HG03280 (cell line): ENCODE measurements around the gene TRIP6.

Experiments used
- ATAC-seq: cut with Tn5 transposase; IDR thresholded peaks from one replicate; pipeline ENCODE4 v1.9.1; 2021; ENCODE audit warnings: mild to moderate bottlenecking, moderate library complexity; ENCODE audit not compliant: unreplicated experiment

Gene TRIP6

DNA sequence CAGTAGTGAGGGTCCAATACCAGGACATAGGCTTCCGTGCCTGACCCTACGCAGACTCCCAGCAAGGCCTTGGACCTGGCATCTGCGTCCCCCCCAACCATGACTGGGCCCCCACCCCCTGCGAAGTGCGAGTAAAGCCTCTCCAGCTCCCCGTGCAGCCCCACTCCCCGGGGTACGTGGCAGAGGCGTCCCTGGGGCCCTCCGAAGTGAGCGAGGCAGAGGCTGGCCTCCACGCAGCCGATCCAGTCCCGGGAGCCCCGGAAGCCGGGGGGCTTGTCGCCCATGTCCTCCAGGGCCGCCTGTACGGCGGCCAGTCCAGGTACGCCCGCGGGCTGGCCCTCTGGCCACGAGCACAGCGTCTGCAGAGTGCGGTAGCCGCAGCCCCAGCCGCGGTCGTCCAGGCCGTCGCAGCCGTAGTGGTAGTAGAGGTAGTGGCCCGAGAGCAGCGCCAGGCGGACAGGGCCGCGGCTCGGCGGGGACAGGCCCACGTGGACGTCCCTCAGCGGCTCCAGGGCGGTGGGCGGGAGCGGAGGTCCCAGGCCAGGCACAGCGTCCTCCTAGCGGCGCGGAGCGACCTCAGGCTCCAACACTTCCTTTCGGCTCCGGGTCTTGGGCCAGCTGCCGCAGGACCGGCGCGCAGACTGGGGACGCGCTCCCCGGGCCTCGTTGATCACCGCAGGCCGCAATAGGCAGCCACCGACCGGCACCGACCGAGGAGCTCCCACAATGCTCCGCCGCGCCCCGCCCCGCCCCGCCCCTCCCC, 22.0 kb downstream of the TRIP6 start, which contains the start of gene UFSP1:
UFSP1 (minus strand) TSS at position 728 of the 763 bp plus-strand sequence; CDS start at position 284, 444 bp downstream.
- ATAC-seq, result peak; percentile 22

DNA sequence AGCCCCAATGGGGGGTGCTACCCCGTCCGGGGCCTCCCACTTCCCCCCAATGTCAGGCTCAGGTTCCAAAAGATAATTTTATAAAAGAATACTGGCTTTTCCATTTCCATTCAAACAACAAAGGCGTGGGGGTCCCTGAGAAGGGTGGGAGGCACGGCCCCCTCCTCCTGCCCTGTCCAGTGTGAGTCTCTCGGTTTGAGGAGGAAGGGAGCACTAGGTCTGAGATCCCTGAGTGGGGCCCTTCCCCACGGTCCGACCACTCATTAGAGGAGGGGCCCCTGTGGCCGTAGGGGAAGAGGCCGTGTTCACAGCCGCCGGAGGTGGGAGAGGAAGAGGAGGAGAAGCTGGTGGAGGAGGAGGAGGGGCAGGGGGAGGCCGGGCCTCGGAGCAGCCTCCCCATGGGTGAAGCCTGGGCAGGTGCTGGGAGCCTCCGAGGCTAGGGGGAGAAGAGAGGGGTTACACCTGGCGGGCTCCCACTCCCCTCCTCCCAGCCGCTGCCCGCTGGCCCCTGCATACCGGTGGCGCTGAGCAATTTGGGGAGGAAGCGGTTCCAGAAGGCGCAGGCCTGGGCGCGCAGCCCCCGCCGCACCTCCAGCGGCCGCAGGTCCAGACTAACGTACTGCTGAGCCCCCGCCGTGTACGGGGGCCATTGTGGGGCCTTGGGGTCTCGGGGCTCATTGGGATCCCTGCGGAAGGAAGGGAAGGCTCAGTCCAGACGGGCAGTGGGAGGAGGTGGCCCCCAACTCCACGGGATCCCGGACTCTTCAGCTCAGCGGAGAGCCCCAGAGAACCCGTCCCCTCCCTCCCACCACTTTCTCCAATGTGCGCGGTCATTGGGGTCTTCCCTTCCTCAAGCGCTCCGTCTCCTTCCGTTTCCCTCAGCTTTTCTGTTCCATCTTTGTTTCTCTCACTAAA, 23.7 kb downstream of the TRIP6 start:
- no peak for ATAC-seq

DNA sequence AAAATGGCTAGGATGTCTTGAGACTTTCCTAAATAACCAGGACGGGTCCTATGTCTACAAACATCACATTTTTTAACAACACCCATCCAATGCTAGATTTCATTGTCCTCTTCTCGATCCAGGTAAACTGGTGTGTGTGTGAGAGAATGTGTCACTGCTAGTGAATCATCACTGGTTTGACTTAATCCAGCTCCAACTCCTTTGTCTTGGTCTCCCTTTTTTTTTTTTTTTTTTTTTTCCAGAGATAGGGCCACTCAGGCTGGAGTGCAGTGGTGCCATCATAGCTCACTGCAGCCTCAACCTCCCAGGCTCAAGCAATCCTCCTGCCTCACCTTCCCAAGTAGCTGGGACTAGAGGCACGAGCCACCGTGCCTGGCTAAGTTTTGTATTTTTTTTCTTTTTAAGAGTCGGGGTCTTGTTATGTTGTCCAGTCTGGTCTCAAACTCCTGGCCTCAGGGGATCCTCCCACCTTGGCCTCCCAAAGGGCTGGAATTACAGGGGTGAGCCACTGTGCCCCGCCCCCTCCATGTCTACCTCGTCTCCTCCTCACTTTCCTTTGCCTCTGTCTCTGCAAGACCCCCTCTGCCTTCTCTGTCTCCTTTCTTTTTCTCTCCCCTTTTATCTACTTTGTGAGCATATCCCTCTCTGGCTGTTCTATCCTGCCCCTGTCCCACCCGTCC, 24.5 kb downstream of the TRIP6 start:
- ATAC-seq, result no peak

DNA sequence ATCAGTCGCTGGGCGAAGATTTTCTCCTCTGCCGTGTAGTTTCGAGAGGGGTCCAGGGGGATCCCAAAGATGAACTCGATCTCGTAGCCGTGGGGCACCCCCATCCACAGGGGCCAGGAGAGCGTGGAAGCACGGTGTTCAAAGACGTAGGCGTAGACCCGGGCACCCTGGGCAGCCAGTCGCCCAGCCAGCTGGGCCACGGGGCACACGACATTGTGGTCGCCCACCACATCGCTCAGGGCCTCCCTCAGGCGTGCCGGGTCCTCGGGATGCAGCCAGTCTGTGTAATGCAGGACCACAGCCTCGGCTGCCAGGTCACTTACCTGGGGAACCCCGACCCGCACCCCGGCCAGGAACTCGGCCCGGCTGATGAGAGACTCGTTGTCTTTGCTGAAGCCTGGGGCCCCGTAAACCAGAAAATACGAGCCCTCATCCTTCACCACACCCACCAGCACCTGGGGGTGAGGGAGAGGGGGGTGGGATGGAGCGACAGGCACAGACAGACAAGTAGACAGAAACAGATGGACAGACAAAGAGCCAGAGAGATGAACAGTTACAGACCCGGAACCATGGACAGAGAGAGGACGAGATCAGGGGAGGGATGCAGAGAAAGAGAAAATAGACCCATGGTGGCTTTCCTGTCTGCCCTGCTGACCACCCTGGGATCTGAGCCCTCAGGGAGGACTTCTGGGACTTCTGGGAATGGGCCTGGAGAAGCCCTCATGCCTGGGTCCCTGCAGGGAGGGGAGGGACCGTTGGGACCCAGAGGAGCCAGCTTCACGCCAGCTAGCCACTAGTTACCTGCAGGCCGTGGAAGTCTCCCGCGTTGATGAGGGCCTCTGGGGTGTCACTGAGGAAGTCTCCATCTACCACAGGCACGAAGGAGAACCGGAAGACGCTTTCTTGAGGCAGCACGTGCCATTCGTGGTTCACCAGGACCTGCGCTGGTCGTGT, 25.5 kb downstream of the TRIP6 start:
- no peak for ATAC-seq

DNA sequence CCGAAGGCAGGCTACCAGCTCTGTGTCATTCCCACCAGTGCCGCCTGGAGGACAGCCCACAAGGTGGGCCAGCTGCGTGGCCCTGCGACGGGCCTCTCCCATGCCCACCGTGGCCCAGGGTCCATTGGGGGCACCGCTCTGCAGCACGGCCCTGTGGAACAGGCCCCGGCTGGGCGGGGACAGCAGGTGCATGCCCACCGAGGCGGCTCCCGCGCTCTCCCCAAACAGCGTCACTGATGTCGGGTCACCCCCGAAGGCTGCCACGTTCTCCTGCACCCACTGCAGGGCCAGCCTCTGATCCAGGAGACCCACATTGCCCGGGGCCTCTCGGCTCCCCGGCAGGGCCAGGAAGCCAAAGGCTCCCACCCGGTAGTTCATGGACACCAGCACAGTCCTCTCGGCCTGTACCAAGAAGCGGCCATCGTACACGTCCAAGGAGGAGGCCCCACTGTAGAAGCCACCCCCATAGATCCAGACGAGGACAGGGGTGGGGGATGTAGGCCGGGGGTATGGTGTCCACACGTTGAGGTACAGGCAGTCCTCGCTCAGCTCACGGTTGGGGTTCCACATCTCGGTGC, 26.2 kb downstream of the TRIP6 start:
- ATAC-seq, result no peak

DNA sequence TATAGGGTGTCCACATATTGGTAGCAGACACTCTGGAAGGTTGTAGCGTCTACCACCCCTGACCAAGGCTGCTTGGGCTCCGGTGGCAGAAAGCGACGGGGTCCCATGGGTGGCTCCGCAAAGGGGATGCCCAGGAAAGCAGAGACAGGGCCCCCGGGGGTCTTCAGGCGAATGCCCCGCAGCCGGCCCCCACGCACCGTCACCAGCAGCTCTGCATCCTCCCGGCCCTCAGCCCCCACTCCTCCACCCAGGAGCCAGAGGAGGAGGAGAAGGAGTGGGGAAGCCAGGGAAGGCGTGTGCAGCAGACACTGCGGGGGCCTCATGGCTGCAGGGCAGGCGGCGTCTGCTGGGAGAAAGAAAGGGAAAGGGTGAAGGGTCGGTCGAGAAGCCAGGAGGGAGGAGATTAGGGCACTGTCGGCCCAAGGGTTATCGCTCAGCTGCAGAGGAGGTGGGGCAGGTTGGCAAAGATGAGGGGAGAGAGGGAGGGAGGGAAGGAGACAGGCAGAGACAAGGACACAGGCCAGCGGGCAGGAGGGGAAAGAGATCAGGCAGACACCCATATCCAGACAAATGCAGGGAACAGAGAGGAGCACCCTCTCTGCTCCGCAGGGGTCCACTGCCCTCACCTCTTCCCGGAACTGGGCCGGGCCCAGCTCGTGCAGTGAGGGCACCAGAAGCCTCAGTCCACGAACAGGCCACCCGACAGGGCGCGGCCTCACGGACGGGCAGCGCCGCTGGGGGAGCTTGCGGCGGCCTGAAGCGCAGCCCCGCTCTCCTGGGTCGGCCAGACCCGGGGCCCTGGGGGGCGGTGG, 26.9 kb downstream of the TRIP6 start:
- ATAC-seq, result no peak

DNA sequence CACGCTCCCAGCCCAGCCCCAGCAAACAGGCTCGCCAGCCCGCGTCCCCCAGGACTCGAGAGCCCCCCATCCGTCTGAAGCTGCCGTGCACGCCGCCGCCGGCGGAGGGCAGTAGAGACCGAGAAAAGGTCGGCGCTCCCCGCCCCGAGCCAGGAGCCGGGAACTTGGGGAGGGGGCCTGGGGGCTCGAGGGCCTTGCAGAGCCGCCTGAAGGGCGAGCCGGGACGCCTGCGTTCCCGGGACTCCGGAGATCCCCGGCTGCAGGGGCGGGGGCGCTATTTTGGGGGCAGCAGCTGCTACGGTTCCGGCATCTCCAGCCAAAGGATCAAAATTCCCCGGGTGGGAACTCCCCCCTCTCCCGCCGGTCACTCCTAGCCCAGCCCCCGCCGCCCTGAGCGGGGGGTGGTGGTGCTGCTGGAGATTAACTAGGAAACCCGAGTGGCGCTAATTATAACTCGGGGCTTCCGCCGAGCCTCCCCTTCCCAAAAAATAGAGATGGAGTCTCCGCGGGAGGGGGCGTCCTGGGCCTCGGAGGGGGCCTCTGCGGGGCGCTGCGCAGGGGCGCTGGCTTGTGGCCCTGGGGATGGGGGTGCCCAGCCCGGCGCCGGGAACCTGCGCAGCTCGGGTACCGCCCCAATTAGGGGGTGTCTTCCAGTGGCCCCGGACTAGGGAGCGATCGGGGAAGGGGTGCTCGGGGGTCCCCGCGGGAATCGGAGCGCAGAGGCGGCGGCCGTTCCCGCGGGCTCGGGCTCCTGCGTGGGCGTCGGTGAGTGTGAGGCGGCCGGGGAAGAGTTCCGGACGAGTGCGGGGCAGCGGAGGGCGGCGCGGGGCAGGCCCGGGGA, 27.9 kb downstream of the TRIP6 start:
- no peak for ATAC-seq

DNA sequence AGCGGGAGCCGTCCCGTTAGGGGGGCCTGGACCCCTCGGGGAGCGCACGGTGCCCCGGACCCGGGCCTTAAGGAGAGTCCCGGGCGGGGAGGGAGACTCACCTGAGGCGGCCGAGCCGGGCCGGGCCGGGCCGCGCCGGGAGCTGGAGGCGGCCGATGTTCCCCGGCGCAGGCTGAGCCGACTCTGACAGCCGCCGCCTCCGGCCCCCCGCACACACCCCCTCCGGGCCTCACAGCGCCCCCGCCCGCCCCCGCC, 28.4 kb downstream of the TRIP6 start, which contains the start of gene ACHE:
ACHE (minus strand) TSS at position 188 of the 255 bp plus-strand sequence. CDS start 1,656 bp downstream, outside the sequence.
- no peak for ATAC-seq

DNA sequence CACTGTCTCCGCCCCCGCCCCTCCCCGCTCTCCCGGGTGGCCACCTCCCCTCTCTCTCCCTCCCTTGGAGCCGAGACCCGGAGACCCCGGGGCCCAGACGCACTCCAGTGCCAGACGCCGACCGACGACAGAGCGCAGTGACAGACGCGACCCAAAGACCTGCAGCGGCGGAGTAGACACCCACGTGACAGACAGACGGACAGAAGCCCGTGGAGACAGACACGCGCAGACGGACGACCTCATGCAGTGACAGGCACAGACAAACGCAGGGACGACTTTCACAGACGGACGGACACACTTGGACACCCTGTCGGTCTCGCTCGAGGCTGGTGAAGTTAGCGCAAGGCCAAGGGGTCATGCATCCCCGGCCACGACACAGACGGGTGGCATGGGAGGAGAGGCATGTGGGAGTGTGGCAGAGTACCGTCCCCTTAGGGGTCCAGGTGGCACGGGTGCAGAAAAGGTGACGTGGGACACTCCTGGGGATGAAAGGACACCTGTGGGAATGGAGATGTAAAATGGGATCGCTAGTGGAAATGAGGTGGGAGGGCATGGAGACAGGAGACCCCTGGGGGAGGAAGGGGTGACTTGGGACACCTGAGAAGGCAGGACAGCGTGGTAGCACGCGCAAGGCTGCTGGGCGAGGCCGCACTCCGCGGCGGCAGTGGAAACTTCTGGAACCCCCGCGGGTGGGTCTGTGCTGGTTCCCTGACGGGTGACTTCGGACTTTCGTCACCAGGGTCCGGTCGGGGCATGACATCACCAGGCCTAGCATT, 29.0 kb downstream of the TRIP6 start:
- no peak for ATAC-seq

DNA sequence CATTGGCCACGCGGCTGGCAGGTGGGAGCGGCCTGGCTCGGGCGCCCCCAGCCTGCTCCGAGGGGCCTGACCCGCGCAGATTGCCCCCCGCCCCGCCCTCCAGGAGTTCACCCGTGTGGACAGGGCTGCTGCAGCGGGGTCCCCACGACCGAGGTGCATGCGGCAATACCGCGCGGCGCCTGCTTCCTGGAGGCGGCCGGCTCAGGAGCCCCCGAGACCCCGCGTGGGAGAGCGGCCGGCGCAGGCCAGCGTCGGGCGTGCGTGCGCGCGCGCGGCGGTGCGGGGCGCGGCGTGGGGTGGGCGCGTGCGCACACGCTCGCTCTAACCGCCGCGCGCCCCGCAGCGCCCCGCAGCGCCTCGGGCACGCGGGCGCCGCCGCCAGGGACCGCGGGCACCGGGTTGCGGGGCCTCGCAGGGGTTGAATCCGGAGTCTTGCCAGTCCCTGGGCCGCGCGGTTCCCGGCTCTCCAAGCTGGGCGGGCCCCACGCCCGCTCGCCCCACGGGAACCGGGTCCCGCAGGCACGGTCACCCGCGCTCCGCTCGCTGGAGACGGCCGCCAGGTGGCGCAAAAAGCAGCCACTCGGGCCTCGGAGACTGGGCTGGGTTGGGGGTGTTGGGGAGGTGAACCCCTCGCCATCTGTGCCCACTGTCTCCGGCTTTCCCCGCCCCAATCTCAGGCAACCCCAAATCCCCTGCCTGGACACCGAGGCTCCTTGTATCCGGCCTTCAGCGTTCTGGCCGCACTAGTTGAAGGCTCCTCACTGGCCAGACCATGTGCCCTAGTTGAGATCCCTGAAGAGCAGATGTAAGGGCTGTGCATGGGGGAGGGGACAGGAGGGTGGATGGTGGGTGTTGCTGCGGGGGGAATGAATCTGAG, 29.8 kb downstream of the TRIP6 start:
- ATAC-seq, result no peak

DNA sequence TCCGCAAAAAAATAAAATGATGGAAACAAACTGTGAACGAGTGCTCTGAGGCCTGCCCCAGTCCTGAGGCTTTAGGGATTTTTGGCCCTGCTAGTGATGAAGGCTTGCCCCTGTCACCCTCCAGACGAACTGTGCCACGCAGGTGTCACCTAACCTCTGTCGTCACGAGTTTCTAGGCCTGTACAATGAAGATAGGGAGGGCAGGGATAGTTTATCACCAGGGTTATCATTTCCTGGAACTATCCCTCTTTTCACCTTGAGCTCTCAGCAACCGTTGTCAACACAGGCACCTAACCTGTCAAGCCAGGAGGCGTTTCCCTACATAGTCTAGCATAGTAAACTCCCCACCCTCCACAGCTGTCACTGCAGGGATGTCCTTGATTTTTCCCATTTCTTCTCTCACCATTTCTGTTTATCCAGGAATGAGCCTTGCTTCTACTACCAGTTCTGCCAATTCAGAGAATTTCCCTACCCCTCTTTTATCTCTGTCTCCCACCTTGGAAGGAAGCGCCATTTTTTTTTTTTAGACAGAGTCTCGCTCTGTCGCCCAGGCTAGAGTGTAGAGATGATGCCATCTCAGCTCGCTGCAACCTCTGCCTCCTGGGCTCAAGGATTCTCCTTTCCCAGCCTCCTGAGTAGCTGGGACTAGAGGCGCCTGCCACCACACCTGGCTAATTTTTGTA, 30.7 kb downstream of the TRIP6 start:
- no peak for ATAC-seq

DNA sequence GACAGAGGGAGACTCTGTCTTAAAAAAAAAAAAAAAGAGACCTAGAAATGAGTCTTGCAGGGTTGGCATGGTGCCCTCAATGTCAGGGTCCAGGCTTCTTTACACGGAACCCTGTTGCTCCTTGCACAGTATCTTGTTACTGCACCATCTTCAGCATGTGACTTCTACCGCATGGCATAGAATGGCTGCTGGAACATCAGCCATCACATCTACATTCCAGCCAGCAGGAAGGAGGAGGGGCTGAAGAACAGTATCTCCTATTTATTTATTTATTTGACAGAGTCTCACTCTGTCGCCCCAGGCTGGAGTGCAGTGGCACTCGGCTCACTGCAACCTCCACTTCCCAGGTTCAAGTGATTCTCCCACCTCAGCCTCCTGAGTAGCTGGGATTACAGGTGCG, 32.2 kb downstream of the TRIP6 start:
- no peak for ATAC-seq

DNA sequence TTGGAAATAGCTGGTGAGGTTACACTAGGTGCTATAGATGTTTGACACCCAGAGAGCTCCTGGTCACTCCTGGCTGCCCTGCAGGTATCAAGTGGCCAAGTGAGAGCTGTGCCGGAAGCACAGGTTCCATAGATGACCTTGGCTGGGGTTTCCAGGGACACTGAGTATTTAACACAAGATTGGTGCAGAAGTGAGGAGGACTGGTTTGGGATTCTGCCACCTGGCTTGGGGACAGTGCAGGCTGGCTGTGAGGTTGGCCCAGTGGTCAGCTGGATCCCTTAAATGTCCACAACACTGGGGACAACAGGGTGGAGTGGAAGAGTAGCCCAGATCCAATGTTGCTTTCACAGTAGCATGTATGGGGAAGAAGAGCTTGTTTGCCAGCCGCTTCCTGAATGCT, 33.8 kb downstream of the TRIP6 start:
- no peak for ATAC-seq

DNA sequence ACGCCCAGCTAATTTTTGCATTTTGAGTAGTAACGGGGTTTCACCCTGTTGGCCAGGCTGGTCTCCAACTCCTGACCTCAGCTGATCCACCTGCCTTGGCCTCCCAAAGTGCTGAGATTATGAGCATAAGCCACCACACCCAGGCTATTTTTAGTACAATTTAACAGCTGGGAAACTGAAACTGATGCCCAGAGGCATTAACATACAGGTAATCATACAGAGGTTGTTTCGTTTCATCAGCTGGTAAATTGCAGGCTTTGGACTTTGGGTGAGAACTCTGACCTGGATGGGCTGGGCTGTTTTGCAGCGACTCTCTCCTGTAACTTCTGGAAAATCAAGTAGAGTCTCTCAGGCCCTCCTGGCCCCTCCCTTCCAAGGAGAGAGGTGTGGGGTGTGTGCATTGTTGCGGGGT, 34.7 kb downstream of the TRIP6 start:
- no peak for ATAC-seq

DNA sequence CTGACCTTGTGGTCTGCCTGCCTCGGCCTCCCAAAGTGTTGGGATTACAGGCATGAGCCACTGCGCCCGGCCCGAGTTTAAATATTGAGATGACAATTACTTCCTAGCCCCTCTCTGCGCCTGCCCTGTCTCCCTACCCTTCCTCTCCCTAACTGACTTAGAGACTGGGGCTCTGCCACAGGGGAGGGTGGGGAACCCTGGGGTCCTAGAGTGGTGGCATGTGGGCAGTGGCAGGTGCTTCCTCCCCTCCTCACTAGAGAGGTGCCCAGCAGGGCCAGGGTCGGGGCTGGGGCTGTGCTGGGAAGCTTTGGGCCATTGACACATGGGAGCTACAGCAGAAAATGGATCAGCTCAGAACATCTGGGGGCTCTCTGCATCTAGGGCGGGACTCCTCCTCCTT, 35.5 kb downstream of the TRIP6 start:
- ATAC-seq, result no peak

DNA sequence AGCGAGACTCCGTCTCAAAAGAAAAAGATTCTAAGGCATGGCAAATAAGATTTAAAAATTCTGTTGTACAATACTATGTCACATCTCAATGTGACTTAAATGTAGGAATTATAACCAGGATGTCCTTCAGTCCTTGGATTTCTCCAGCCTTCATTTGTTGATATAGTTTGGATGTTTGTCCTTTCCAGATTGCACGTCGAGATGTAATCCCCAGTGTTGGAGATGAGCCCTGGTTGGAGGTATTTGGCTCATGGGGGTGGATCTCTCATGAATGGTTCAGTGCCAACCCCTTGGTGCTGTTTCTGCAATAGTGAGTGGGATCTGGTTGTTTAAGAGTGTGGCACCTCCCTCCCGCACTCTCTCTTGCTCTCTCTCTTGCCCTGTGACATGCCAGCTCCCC, 41.3 kb downstream of the TRIP6 start:
- ATAC-seq, result no peak
